Measurements from ENCODE around the gene HS3ST2.

DNA sequence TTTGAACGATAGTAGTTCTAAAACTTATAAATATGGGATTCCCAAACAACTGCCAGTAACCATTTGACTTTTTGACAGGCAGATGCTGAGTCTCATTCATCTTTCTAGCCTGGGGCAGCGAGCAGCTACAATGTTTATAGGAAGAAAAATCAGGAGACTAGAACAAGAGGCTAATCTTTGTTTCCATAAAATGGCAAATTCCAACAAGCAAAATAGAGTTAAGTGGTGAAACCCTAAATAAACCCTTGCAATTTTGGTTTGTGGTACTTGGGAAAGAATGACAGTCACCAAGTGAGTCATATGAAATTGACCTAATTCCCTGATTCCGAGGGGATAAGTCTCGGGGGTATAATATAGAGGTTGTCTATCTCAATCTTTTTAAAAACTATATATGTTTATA, 27.3 kb upstream of the HS3ST2 start:
- TF ChIP-seq, protein P1, sequence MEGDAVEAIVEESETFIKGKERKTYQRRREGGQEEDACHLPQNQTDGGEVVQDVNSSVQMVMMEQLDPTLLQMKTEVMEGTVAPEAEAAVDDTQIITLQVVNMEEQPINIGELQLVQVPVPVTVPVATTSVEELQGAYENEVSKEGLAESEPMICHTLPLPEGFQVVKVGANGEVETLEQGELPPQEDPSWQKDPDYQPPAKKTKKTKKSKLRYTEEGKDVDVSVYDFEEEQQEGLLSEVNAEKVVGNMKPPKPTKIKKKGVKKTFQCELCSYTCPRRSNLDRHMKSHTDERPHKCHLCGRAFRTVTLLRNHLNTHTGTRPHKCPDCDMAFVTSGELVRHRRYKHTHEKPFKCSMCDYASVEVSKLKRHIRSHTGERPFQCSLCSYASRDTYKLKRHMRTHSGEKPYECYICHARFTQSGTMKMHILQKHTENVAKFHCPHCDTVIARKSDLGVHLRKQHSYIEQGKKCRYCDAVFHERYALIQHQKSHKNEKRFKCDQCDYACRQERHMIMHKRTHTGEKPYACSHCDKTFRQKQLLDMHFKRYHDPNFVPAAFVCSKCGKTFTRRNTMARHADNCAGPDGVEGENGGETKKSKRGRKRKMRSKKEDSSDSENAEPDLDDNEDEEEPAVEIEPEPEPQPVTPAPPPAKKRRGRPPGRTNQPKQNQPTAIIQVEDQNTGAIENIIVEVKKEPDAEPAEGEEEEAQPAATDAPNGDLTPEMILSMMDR (IDR thresholded peaks at IDR 0.05): no peak
- TF ChIP-seq POLR2A (IDR thresholded peaks at IDR 0.05): no peak
